ENCODE data around the gene SOX6. TPM values are rescaled to one million over a fixed set of nuclear protein-coding genes. Genes with fewer than 3 reads are reported as not detected.

The SOX6 gene
- total RNA-seq, 1 donor from 2014 or later: 19.6 TPM

GRCh38 chr11:15977116-15977515 is 379.2 kb downstream of the SOX6 start:
- no peaks in the 10 kb centered on the region for H3K36me3 Mint-ChIP-seq (ENCODE audit: low read depth)
- H3K9me3 Mint-ChIP-seq: no peaks in the 10 kb centered on the region
- no peak overlapping the region for H3K4me3 Mint-ChIP-seq
- peaks cover 8% of the 10 kb centered on the region for H3K4me1 Mint-ChIP-seq
- no peak for DNase-seq (ENCODE audit: low read depth, low spot score)
- H3K27ac Mint-ChIP-seq (ENCODE audit: unreplicated experiment): no peak overlapping the region
- no peak for TF ChIP-seq CTCF (conservative IDR thresholded peaks at IDR 0.05)
- H3K27me3 Mint-ChIP-seq (ENCODE audit: low read depth): no peaks in the 10 kb centered on the region

- no peak overlapping the region for H3K4me3 Mint-ChIP-seq
- H3K9me3 Mint-ChIP-seq: no peaks in the 10 kb centered on the region
- H3K27me3 Mint-ChIP-seq (ENCODE audit: low read depth): no peaks in the 10 kb centered on the region
- no peaks in the 10 kb centered on the region for H3K36me3 Mint-ChIP-seq (ENCODE audit: low read depth)
- no peak overlapping the region for H3K27ac Mint-ChIP-seq (ENCODE audit: unreplicated experiment)
- peaks cover 8% of the 10 kb centered on the region for H3K4me1 Mint-ChIP-seq
- DNase-seq (ENCODE audit: low read depth, low spot score): no peak
- TF ChIP-seq CTCF (conservative IDR thresholded peaks at IDR 0.05): no peak
Observed at GRCh38 chr11:15976433-15977045, 379.8 kb downstream of the SOX6 start.

GRCh38 chr11:15975742-15976141 is 380.6 kb downstream of the SOX6 start:
- H3K27me3 Mint-ChIP-seq (ENCODE audit: low read depth): no peaks in the 10 kb centered on the region
- H3K27ac Mint-ChIP-seq (ENCODE audit: unreplicated experiment): no peak overlapping the region
- no peaks in the 10 kb centered on the region for H3K9me3 Mint-ChIP-seq
- peaks cover 8% of the 10 kb centered on the region for H3K4me1 Mint-ChIP-seq
- H3K36me3 Mint-ChIP-seq (ENCODE audit: low read depth): no peaks in the 10 kb centered on the region
- no peak for TF ChIP-seq CTCF (conservative IDR thresholded peaks at IDR 0.05)
- H3K4me3 Mint-ChIP-seq: no peak overlapping the region
- no peak for DNase-seq (ENCODE audit: low read depth, low spot score)

- no peak for TF ChIP-seq CTCF (conservative IDR thresholded peaks at IDR 0.05)
- no peak overlapping the region for H3K4me3 Mint-ChIP-seq
- H3K36me3 Mint-ChIP-seq (ENCODE audit: low read depth): no peaks in the 10 kb centered on the region
- no peak for DNase-seq (ENCODE audit: low read depth, low spot score)
- H3K27ac Mint-ChIP-seq (ENCODE audit: unreplicated experiment): peak overlapping the region; percentile 1
- H3K27me3 Mint-ChIP-seq (ENCODE audit: low read depth): no peaks in the 10 kb centered on the region
- H3K4me1 Mint-ChIP-seq: peaks cover 35% of the 10 kb centered on the region
- no peaks in the 10 kb centered on the region for H3K9me3 Mint-ChIP-seq
Observed at GRCh38 chr11:15972838-15973237, 383.5 kb downstream of the SOX6 start.

GRCh38 chr11:15971215-15971546 is 385.2 kb downstream of the SOX6 start:
- no peak overlapping the region for H3K4me3 Mint-ChIP-seq
- H3K27me3 Mint-ChIP-seq (ENCODE audit: low read depth): no peaks in the 10 kb centered on the region
- no peak overlapping the region for H3K27ac Mint-ChIP-seq (ENCODE audit: unreplicated experiment)
- H3K9me3 Mint-ChIP-seq: no peaks in the 10 kb centered on the region
- H3K36me3 Mint-ChIP-seq (ENCODE audit: low read depth): no peaks in the 10 kb centered on the region
- TF ChIP-seq CTCF (conservative IDR thresholded peaks at IDR 0.05): no peak
- H3K4me1 Mint-ChIP-seq: peaks cover 47% of the 10 kb centered on the region
- no peak for DNase-seq (ENCODE audit: low read depth, low spot score)

All from neural crest cell (in vitro differentiated cells).